Medulla oblongata (tissue), 1 donor: ENCODE results near the gene SLC11A2.
A peak's percentile ranks its signal among the peaks of the same experiment; 100 is the strongest.
"Not testable (repeated sequence)": the region's sequence is repeated elsewhere in the genome, so short reads cannot be mapped to it uniquely, and the experiment has no call there.

Experiments used
- DNase-seq: peaks from one replicate; pipeline ENCODE4 v3.0.0-alpha.2; 2015; ENCODE audit errors: extremely low spot score

The SLC11A2 gene

GRCh38 chr12:51027342-51027835 is 1.2 kb upstream of the SLC11A2 start:
- DNase-seq: no peak

GRCh38 chr12:51025338-51025835 is 797 bp downstream of the SLC11A2 start:
- no peak for DNase-seq

DNA sequence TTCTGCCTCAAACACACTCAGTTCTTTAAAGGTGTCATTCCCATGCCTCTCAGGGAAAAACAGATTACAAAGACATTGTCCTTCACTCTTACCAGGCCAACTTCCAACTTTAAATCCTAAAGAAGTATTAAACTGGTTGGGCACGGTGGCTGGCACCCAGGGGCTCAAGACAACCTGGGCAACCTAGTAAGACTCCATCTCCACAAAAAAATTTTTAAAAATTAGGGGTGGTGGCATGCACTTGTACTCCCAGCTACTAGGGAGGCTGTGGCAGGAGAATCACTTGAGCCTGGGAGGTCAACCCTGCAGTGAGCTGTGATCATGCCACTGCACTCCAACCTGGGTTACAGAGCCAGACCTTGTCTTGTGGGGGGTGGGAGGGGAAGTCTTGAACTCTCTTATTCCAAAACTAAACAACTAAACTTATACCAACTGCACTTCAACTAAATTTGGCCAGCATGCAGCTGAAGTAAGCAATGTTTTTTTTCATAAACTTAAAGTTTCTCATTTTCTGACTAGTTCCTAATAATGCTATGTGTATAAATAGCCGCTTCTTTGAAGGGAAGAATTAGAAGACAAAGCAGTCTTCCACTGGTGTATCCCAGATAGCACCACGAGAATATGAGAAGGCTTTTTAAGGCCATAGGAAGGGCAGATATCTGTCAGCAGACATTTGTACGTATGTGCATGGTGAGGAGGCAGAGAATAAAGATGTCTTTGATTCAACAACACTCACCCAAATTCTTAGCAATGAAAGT is 2.4 kb downstream of the SLC11A2 start:
- no peak for DNase-seq

DNA sequence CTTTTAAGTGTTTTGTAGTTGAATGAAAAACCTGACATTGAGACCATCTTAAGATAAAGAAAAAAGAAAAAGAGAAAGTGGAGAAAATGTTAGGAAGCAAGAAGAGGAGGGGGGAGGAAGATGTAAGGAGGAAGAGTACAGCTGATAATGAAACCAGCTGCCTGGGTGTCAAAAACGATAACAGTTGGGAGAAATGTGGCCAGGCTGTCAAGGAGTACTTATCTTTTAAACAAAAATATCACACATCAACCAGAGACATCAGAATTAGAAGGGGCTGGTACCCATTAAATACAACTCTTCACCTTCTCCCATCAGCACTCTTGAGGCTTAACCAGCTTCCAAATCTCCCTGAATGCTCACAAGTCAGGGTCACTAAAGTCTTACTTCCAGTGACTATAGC is 4.5 kb downstream of the SLC11A2 start:
- no peak for DNase-seq

GRCh38 chr12:51020448-51021182 is 5.6 kb downstream of the SLC11A2 start:
- DNase-seq: peak; percentile 86

DNA sequence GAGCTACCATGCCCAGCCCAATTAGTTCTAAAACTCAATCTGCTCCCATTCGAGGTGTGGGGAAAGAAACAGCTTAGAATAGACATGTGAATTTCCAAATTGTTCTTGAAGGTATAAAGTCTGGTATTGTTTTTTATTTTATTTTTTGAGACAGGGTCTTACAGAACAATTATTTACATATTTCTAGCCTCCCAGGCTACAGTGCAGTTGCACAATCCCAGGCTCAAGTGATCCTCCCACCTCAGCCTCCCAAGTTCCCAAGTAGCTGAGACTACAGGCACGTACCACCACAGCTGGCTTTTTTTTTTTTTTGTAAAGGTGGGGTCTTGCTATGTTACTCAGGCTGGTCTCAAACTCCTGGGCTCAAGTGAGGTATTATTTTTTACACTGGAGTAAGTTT is 6.3 kb downstream of the SLC11A2 start:
- DNase-seq: no peak

DNA sequence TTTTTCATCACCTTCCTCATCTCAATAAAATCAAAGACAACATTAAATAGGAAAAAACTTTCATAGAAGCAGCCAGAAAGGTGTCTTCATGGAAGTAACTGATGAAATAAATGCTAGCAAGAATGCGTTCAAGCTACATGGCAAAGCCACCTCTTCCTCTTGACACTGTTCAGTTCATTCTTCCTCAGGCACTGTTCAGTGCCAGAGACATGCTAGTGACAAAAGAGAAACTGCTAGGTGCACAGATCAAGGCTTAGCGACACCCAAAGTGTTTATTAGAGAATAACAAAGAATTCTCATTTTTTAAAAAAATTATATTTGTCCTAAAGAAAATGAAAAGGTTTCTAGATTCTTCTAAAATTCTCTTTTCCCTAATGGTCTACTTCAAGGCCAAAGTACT is 7.2 kb downstream of the SLC11A2 start:
- no peak for DNase-seq

DNA sequence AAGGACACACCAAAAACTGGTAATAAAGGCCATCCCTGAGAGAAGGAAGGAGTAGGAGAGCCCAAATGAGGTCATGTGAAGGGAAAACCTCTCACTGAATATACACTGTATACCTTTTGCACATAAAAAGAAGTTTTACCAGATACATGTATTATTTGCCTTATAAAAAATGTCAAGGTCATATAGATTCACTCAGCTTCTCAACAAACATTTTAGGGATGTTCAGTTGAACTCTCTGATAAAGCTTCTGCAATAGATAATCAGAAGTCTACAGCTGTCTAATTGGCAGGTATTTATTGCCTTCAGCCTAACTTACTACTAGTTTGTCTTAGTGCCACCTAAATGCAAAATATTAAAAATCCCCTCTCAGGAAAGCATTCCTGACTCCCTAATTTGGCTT is 8.7 kb downstream of the SLC11A2 start:
- DNase-seq: no peak

- not testable (repeated sequence) for DNase-seq
Measured at GRCh38 chr12:51014467-51014866, 11.7 kb downstream of the SLC11A2 start.

- DNase-seq: no peak
Measured at GRCh38 chr12:51013441-51013840, 12.7 kb downstream of the SLC11A2 start.

DNA sequence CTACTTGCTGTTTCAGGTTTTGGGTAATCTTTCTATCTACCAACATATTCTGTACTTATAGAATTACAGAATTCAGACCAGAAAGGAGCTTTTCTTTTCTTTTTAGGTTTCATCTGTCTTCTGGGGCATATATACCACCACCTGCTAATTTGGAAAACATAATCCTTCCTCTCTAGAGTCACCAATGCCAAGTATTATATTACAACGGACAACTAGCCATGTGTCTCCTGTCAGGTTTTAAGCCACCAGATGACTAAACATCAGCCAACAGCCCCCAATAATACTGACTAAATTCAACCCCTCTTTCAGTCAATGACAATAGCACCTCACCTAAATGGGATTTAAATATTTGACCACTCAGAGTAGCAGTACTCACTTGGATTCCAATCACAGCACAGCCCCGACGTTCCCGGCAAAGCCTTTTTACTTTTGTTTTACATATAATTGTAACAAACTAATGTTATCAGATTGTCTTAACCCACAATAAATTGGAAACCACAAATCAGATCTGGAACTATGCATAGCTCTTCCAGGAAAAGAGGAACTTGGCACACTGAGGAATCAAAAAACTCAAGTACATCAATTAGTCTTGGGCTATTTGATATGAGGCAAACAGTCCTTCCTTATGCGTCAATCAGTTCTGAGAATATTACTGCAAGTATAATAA is 13.5 kb downstream of the SLC11A2 start:
- DNase-seq: no peak

DNA sequence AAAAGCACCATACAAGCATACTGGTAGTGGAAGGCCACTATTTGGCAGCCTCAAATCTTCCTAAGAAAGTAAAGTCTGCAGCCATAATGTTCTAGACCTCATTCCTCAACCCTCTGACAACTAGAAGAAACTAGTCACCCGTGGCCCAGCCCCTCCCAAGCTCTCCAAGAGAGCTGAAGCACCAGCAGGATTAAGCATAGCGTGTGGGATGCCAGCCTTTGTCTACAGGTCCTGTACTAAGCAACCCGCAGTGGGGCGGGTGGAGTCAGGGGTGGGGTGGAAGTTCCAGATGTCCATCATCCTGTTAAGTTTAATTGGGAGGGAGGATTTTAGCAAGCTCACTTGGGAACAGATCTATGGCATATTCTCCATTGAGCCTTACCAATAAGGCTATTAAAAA is 14.2 kb downstream of the SLC11A2 start:
- DNase-seq: no peak

GRCh38 chr12:51009056-51009440 is 17.1 kb downstream of the SLC11A2 start:
- peak; percentile 95 for DNase-seq

DNA sequence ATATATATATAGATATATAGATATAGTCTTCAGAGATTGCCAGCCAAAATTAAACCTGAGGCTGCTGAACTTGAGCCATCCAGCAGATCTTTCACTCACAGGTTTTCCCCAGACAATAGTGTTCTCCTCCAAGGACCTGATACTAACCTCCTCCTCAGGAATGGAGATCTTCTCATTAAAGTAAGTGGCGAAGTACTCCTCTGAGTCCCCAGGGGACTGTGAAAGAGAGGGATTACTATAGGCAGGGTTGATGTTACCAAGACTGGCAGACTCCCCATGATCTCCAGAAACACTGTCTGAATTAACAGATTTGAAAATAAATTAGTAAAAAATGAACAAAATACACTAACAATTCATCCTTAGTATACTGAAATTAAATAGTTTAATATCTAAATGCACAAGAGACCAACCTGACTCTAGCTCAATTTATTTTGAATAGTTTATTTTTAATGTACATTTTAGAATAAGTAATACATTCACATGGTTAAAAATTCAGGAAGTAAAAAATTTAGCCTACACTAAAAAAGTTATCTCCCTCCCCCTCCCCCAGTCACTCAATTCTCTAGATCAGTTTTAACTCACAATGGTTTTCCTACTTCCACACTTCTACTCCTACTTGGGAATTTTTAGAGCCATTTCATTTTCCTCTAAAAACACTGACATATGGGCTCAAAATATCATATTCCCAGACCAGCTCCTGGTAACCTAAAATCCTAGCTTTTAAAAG is 17.7 kb downstream of the SLC11A2 start:
- DNase-seq: no peak

DNA sequence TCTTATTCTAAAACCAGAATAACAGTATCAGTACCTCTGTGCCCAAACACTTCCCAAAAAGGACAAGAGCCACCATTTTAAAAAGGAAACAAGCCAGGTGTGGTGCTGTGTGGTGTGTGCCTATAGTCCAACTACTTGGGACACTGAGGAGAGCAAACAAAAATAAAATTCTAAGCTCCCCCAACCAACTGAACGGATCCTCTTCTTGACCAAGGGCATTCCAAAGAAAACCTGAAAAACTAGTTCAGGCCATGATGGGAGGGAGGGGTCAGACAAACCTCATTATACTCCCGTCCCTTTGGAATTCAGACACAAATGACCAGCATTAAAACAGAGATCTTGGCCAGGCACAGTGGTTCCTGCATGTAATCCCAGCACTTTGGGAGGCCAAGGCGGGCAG is 20.5 kb downstream of the SLC11A2 start:
- DNase-seq: no peak

GRCh38 chr12:51005030-51005429 is 21.2 kb downstream of the SLC11A2 start:
- no peak for DNase-seq

- no peak for DNase-seq
Measured at GRCh38 chr12:51004504-51004903, 21.7 kb downstream of the SLC11A2 start.

GRCh38 chr12:51001799-51002198 is 24.4 kb downstream of the SLC11A2 start:
- DNase-seq: no peak

GRCh38 chr12:51000245-51000644 is 25.9 kb downstream of the SLC11A2 start:
- no peak for DNase-seq

DNA sequence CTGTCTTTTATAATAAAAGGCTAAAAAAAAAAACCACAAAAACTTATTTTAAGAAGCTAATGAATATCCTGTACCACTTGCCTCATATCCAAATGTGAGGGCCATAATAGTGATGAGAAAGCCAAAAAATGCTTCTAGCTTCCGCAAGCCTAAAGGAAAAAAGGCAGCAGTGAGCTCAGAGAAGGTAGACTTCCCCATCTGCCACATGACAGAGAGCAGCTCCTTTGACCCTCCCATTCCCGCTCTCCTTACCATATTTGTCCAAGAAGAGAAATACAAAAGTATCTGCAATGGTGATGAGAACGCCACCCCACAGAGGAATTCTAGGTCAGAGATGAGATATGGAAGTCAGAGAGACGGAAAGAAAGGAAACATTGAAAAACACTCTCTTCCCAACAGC is 27.1 kb downstream of the SLC11A2 start:
- no peak for DNase-seq

DNA sequence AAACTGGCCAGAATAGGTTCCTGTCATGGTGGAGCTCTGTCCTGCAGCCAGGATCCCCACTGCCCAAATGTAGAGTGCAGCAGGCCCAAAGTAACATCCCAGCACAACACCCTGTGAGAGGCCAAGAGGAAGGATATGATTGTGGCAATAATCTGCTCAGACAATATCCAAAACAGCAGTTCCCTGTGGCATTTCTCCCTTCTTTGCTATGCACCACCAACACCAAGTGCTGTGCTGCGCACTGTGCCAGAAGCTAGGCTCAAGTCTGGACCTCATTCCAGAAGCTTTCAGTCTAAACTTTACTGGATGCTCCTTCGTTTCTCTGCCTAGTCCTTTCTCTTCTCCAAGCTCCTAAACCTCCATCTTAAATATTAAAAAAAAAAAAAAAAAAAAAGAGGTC is 33.4 kb downstream of the SLC11A2 start:
- DNase-seq: peak; percentile 79

DNA sequence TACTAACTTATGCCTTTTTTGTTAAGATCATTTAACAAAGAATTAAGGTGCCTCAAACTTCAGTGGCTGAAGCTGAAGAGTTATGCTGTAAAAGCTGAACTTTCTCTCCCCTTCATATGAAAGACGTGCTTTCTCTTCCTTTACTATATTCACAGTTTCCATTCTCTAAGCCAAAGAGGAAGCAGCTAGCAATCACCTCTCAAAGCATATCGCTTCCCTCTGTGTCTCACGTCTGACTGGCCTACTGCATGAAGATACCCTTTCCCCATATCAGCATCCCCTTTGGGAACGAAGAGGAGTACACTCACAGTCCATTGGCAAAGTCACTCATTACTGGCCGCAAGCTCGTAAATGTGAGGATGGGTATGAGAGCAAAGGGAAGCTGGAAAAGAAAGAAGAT is 34.9 kb downstream of the SLC11A2 start:
- DNase-seq: no peak
